Common myeloid progenitor, CD34-positive (primary cell): ENCODE data around the gene FOXR2. TPM values are rescaled to one million over a fixed set of nuclear protein-coding genes. Genes with fewer than 3 reads are reported as not detected.

ENCODE experiments used
- CTCF ChIA-PET: fragments of 350-600 bp; sonication (Branson Sonifier 250); formaldehyde crosslinking; loops from one replicate; lab custom pipeline; 2021; ENCODE audit warnings: antibody characterized with exemption; lab: Charles Lee
- POLR2A ChIA-PET: fragments of 350-600 bp; sonication (Branson Sonifier 250); formaldehyde crosslinking; loops from one replicate; lab custom pipeline; 2021; ENCODE audit warnings: antibody characterized with exemption; lab: Charles Lee
- DNase-seq, 3 donors: peaks; one replicate each; pipeline versions ENCODE4 v3.0.0 to v3.0.0-alpha.2; 2013
- H3K27ac ChIP-seq, 2 experiments: 1 replicate in 1 of 2; 2 replicates in 1 of 2; pipeline ENCODE4 v1.7.0; 2013; ENCODE audit warnings: inconsistent platforms in 2 of 2, low read length in 2 of 2, mild to moderate bottlenecking in 2 of 2, low read depth in 1 of 2, moderate library complexity in 1 of 2; ENCODE audit not compliant: severe bottlenecking in 2 of 2, insufficient read depth in 1 of 2, poor library complexity in 1 of 2
- H3K27me3 ChIP-seq, 5 experiments: replicated peaks in 2 of 5; 1 replicate in 3 of 5; 2 replicates in 2 of 5; pipeline versions ENCODE4 v1.6.1 to v1.7.0; 2013; ENCODE audit warnings: low read length in 4 of 5, mild to moderate bottlenecking in 2 of 5, moderate library complexity in 2 of 5, inconsistent platforms in 1 of 5; ENCODE audit not compliant: insufficient read depth in 5 of 5, control insufficient read depth in 4 of 5
- H3K36me3 ChIP-seq, 4 experiments: 1 replicate in 2 of 4; 2 replicates in 2 of 4; pipeline versions ENCODE4 v1.6.1 to v1.7.0; 2013; ENCODE audit warnings: low read length in 3 of 4, control low read depth in 1 of 4, mild to moderate bottlenecking in 1 of 4; ENCODE audit not compliant: control insufficient read depth in 4 of 4, insufficient read depth in 4 of 4
- H3K4me1 ChIP-seq, 4 experiments: 1 replicate in 3 of 4; 2 replicates in 1 of 4; pipeline versions ENCODE4 v1.6.1 to v1.7.1; 2013; ENCODE audit warnings: low read length in 3 of 4, mild to moderate bottlenecking in 3 of 4, control low read depth in 1 of 4, inconsistent platforms in 1 of 4, moderate library complexity in 1 of 4; ENCODE audit not compliant: control insufficient read depth in 4 of 4, insufficient read depth in 4 of 4; ENCODE audit errors: control extremely low read depth in 1 of 4
- H3K4me3 ChIP-seq, 7 experiments: 1 replicate in 4 of 7; 2 replicates in 3 of 7; pipeline versions ENCODE4 v1.5.1 to v1.7.0; 2013; ENCODE audit warnings: mild to moderate bottlenecking in 7 of 7, low read length in 6 of 7, moderate library complexity in 6 of 7, inconsistent platforms in 2 of 7, low read depth in 2 of 7, control low read depth in 1 of 7; ENCODE audit not compliant: insufficient read depth in 4 of 7, control insufficient read depth in 1 of 7; ENCODE audit errors: extremely low read depth in 1 of 7
- H3K9me3 ChIP-seq, 5 experiments: 1 replicate in 4 of 5; 2 replicates in 1 of 5; pipeline versions ENCODE4 v1.6.1 to v1.7.1; 2013; ENCODE audit warnings: low read length in 4 of 5, mild to moderate bottlenecking in 2 of 5, inconsistent platforms in 1 of 5, low read depth in 1 of 5, moderate library complexity in 1 of 5; ENCODE audit not compliant: control insufficient read depth in 4 of 5, insufficient read depth in 2 of 5; ENCODE audit errors: control extremely low read depth in 1 of 5
- WGBS: methylation state at CpG from one replicate; pipeline ENCODE4 v1.1.5; 2013; ENCODE audit not compliant: insufficient coverage; 5-methylcytosine and 5-hydroxymethylcytosine counted together
- polyA plus RNA-seq: library from polyadenylated mRNA; unstranded; fragments of 120-200 nt; gene quantifications from one replicate; pipeline ENCODE4 v1.2.1, GENCODE V29; 2013

Gene FOXR2, protein sequence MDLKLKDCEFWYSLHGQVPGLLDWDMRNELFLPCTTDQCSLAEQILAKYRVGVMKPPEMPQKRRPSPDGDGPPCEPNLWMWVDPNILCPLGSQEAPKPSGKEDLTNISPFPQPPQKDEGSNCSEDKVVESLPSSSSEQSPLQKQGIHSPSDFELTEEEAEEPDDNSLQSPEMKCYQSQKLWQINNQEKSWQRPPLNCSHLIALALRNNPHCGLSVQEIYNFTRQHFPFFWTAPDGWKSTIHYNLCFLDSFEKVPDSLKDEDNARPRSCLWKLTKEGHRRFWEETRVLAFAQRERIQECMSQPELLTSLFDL
- not detected for polyA plus RNA-seq

DNA sequence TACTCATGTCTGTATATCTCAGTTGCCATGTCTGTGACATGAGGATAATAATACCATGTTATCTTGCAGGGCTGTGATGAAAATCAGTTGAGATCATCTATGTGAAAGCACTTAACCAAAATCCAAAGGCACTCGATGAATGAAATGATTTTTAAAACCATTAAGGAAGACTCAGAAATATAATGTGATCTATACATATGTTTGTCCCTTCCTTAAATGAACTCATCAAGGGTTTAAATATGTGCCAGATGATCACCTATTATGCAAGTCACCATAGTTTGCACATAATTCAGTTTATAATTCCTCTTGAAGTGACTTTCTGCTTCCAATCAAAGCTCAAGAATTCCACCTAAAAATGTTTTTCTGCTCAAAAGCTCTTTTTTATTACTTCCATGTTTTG lies at the start of gene FOXR2:
Gene FOXR2, plus strand, starts transcription at position 301 of the 400 bp plus-strand sequence. CDS start 312 bp downstream, outside the sequence.
- H3K27me3 ChIP-seq = no peaks in the 10 kb centered on the region
- no peaks in the 10 kb centered on the region for H3K9me3 ChIP-seq
- CTCF ChIA-PET = no interaction called here
- no CpG with 5 or more reads among the region's 1 CpG for WGBS
- POLR2A ChIA-PET = no interaction called here
- no peak within 1 kb of the TSS for H3K27ac ChIP-seq
- no peaks in the 10 kb centered on the region for H3K4me1 ChIP-seq
- H3K36me3 ChIP-seq = no peaks in the 10 kb centered on the region
- no peak for DNase-seq
- H3K4me3 ChIP-seq = no peak within 1 kb of the TSS

DNA sequence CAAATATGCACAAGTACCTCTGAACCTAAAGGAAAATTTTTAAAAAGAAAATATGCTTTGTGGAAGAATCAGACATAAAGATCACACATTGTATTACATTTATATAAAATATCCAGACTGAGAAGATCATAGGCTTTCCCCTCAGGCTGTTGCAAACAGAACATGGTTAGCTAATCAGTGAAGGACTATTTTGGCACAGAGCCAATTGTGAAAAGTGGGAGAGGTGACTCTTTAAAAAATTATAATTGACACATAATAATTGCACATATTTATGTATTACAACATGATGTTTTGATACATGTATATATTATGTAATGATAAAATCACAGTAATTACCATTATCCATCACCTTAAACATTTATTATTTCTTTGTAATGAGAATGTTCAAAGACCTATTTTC lies 44.1 kb upstream of the FOXR2 start:
- no peak for DNase-seq
- Histone ChIP-seq H3K4me3 (no peak overlapping the region), H3K27me3 (no peaks in the 10 kb centered on the region), H3K4me1 (no peaks in the 10 kb centered on the region), H3K27ac (no peak overlapping the region), H3K9me3 (peaks cover 0 to 2% (median 0%) of the 10 kb centered on the region in 5 experiments), H3K36me3 (no peaks in the 10 kb centered on the region)
- ChIA-PET CTCF (no interaction called here), POLR2A (no interaction called here)

GRCh38 chrX:55582447-55582846 lies 40.8 kb upstream of the FOXR2 start:
- WGBS = no CpG with 5 or more reads among the region's 1 CpG
- no peaks in the 10 kb centered on the region for H3K27me3 ChIP-seq
- no peaks in the 10 kb centered on the region for H3K36me3 ChIP-seq
- ChIA-PET POLR2A (no interaction called here), CTCF (no interaction called here)
- peaks cover 0 to 2% (median 0%) of the 10 kb centered on the region in 5 experiments for H3K9me3 ChIP-seq
- peak in 2 of 3 donors; percentile 5 to 16 for DNase-seq
- H3K4me3 ChIP-seq = no peak overlapping the region
- no peak overlapping the region for H3K27ac ChIP-seq
- no peaks in the 10 kb centered on the region for H3K4me1 ChIP-seq

DNA sequence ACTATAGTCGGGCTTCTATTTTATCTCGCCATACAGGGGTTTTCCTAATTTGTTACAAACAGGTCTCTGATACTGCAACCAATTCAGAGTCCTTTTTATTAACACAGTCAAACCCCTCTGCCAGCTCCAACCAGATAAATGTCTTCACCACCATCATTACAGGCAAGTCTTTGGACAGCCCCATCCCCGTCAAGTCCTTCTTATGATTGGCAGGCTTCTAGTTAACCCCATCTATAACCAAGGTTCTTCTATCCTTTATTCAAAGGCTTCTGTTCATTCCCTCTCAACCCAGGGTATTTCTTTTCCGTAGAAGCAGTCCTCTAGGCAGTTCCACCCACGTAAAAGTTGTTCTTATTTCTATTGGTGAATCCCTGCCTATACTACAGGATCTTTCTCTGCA lies 29.9 kb upstream of the FOXR2 start:
- H3K4me1 ChIP-seq = no peaks in the 10 kb centered on the region
- ChIA-PET CTCF (no interaction called here), POLR2A (no interaction called here)
- H3K9me3 ChIP-seq = peaks cover 0 to 4% (median 0%) of the 10 kb centered on the region in 5 experiments
- no peaks in the 10 kb centered on the region for H3K27me3 ChIP-seq
- no peaks in the 10 kb centered on the region for H3K36me3 ChIP-seq
- H3K4me3 ChIP-seq = no peak overlapping the region
- 95% methylated on average over 3 of the region's 5 CpGs for WGBS
- no peak overlapping the region for H3K27ac ChIP-seq
- DNase-seq = no peak

GRCh38 chrX:55593756-55594257 lies 29.4 kb upstream of the FOXR2 start:
- DNase-seq = no peak
- no peak overlapping the region for H3K4me3 ChIP-seq
- ChIA-PET POLR2A (no interaction called here), CTCF (no interaction called here)
- H3K9me3 ChIP-seq = peaks cover 0 to 4% (median 0%) of the 10 kb centered on the region in 5 experiments
- WGBS = 86% methylated on average over 11 of the region's 13 CpGs
- no peaks in the 10 kb centered on the region for H3K36me3 ChIP-seq
- H3K4me1 ChIP-seq = no peaks in the 10 kb centered on the region
- no peaks in the 10 kb centered on the region for H3K27me3 ChIP-seq
- no peak overlapping the region for H3K27ac ChIP-seq

DNA sequence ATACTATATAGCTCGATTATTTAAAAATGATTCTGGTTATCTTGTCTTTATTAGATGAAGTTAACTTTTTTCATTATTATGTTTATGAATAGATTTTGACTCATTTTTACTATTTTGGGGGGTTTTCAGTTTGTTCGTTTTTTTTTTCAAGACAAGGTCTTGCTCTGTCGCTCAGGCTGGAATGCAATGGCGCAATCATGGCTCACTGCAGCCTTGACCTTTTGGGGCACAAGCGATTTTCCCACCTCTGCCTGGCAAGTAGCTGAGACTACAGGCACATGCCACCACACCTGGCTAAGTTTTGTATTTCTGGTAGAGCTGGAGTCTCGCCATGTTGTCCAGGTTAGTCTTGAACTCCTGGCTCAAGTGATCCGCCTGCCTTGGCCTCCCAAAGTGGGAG lies 24.9 kb upstream of the FOXR2 start:
- DNase-seq = no peak
- H3K36me3 ChIP-seq = no peaks in the 10 kb centered on the region
- CTCF ChIA-PET = no interaction called here
- peaks cover 0 to 4% (median 0%) of the 10 kb centered on the region in 5 experiments for H3K9me3 ChIP-seq
- H3K4me3 ChIP-seq = no peak overlapping the region
- H3K27ac ChIP-seq = no peak overlapping the region
- POLR2A ChIA-PET = no interaction called here
- no peaks in the 10 kb centered on the region for H3K27me3 ChIP-seq
- WGBS = 68% methylated on average over 5 of the region's 7 CpGs
- H3K4me1 ChIP-seq = no peaks in the 10 kb centered on the region

DNA sequence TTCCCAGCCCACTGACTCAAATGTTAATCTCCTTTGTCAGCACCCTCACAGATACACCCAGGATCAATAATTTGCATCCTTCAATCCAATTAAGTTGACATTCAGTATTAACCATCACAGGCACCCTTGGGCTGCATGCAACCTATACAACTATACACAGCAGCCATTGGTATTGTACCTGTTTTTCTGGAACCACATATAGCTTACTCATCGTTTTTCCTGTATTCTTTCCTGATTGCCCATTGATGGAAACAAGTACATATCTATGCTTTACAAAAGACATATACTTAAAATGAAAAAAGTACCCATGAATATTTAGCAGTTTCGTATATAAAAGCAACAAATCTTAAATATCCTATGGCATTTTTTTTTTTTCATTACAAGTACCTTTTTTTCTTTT lies 3.7 kb upstream of the FOXR2 start:
- 40% methylated on average over 1 of the region's 2 CpGs for WGBS
- Histone ChIP-seq H3K36me3 (no peaks in the 10 kb centered on the region), H3K9me3 (peaks cover 0 to 3% (median 0%) of the 10 kb centered on the region in 5 experiments), H3K4me3 (no peak overlapping the region), H3K4me1 (no peaks in the 10 kb centered on the region), H3K27ac (no peak overlapping the region), H3K27me3 (no peaks in the 10 kb centered on the region)
- no peak for DNase-seq
- POLR2A ChIA-PET = no interaction called here
- CTCF ChIA-PET = interaction anchor here (0.7 kb wide), 1 partner anchor 17 kb away, joined by 4 read pairs; no protein-coding TSS in a partner anchor
